Measurements from ENCODE around the gene ABLIM3.
A peak's percentile ranks its signal among the peaks of the same experiment; 100 is the strongest.

Gene ABLIM3

DNA sequence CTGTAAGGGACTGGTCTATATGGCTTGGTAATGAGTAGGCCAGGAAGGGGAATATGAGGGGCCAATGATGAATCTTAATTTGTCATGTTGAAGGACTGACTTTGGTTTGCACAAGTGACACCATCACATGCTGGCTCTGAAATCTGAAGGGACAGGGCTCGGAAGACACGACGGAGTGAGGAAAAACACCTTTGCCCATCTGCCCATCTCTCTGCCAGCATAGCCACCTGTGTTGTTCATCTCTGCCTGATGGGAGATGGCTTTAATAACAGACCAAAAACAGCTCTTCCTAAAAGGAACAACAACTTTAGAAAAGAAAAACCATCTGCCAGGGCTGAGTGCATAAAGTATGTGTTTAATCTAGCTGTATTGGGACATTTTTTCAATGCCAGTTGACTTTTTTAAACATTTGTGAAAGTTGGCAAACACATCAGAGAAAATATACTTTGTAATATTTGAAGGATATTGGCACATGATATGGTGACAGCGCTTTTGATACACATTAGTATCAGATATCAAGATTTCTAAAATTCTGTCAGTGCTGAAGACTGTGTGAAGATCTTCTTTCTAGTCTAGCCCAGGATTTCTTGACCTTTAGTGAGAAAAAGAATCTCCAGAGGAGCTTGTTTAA is 27.1 kb downstream of the ABLIM3 start:
- H3K27ac ChIP-seq (ENCODE audit: low read length, poor library complexity, severe bottlenecking), result no peak overlapping the region
- H4K8ac ChIP-seq (ENCODE audit: low read length), result no peak overlapping the region
- H3K79me1 ChIP-seq (replicated peaks; ENCODE audit: low read length, poor library complexity, severe bottlenecking), result peaks cover 9% of the 10 kb centered on the region
- no peak overlapping the region for H3K9ac ChIP-seq (ENCODE audit: low read length)
- no peaks in the 10 kb centered on the region for H3K9me3 ChIP-seq (ENCODE audit: control insufficient read depth, low read length)
- no peak overlapping the region for H3K23ac ChIP-seq (ENCODE audit: low read length in 2 of 2)
- no peak overlapping the region for H2AK5ac ChIP-seq (ENCODE audit: low read length, severe bottlenecking)
- H2BK15ac ChIP-seq (ENCODE audit: low read depth, poor library complexity, severe bottlenecking), result no peak overlapping the region
- no peak overlapping the region for H2BK12ac ChIP-seq (ENCODE audit: low read length in 2 of 2)
- 98% methylated on average over 3 of the region's 4 CpGs for WGBS
- no peak overlapping the region for H3K14ac ChIP-seq (ENCODE audit: low read length in 2 of 2)
- no peak overlapping the region for H2BK5ac ChIP-seq (ENCODE audit: low read depth, low read length, poor library complexity, severe bottlenecking)
- no peak for DNase-seq
- H3K27me3 ChIP-seq (ENCODE audit: control insufficient read depth in 1 of 2, insufficient read depth in 1 of 2, low read length in 2 of 2), result no peaks in the 10 kb centered on the region
- no peak overlapping the region for H4K91ac ChIP-seq (ENCODE audit: low read length)
- peaks cover 0 to 4% of the 10 kb centered on the region in 2 experiments for H3K36me3 ChIP-seq (ENCODE audit: control insufficient read depth in 1 of 2, insufficient read depth in 2 of 2, low read depth in 1 of 2, low read length in 2 of 2)
- H3K18ac ChIP-seq (ENCODE audit: low read depth in 1 of 2, low read length in 2 of 2), result no peak overlapping the region
- no peak overlapping the region for H3K4ac ChIP-seq (ENCODE audit: low read depth in 1 of 2, low read length in 2 of 2)
- no peak overlapping the region for H2AFZ ChIP-seq (ENCODE audit: low read depth, low read length)
- no peak overlapping the region for H2BK120ac ChIP-seq (ENCODE audit: low read depth, low read length)
- no peak overlapping the region for H3K4me2 ChIP-seq (ENCODE audit: low read length, poor library complexity, severe bottlenecking)
- no peak overlapping the region for H3K4me3 ChIP-seq (ENCODE audit: insufficient read depth in 1 of 2, low read depth in 1 of 2, low read length in 2 of 2)
- peaks cover 6% of the 10 kb centered on the region for H3K4me1 ChIP-seq (ENCODE audit: control insufficient read depth, insufficient read depth, low read depth, low read length)

DNA sequence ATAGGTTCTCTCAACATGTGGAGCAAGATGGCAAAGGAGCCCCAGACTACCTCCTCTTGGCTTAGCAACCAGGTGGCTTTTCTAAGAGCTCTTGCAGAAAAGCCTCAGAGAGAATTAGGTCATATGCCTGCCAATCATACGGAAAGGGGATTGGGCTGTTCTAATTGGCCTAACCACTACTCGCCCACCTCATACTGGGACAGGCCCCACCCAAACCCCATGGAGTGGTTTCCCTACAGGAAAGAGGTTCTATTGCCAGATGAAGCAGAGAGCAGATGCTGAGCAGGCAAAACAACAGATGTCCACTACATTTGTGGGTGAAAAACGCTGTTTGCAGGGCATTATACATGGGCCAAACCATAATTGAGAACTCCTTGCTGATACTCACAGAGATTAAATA is 29.0 kb downstream of the ABLIM3 start:
- Histone ChIP-seq H2AK5ac (ENCODE audit: low read length, severe bottlenecking) (peak overlapping the region; percentile 29), H3K9ac (ENCODE audit: low read length) (peak overlapping the region; percentile 10), H3K4me3 (ENCODE audit: insufficient read depth in 1 of 2, low read depth in 1 of 2, low read length in 2 of 2) (no peak overlapping the region), H3K4me2 (ENCODE audit: low read length, poor library complexity, severe bottlenecking) (no peak overlapping the region), H2BK15ac (ENCODE audit: low read depth, poor library complexity, severe bottlenecking) (peak overlapping the region; percentile 50), H4K8ac (ENCODE audit: low read length) (peak overlapping the region; percentile 87), H2BK12ac (ENCODE audit: low read length in 2 of 2) (peak overlapping the region in 1 of 2 experiments; percentile 75), H3K27ac (ENCODE audit: low read length, poor library complexity, severe bottlenecking) (no peak overlapping the region), H3K27me3 (ENCODE audit: control insufficient read depth in 1 of 2, insufficient read depth in 1 of 2, low read length in 2 of 2) (no peaks in the 10 kb centered on the region), H3K79me1 (replicated peaks; ENCODE audit: low read length, poor library complexity, severe bottlenecking) (peaks cover 8% of the 10 kb centered on the region), H3K14ac (ENCODE audit: low read length in 2 of 2) (no peak overlapping the region), H2AFZ (ENCODE audit: low read depth, low read length) (no peak overlapping the region), H2BK120ac (ENCODE audit: low read depth, low read length) (no peak overlapping the region), H3K23ac (ENCODE audit: low read length in 2 of 2) (no peak overlapping the region), H2BK5ac (ENCODE audit: low read depth, low read length, poor library complexity, severe bottlenecking) (no peak overlapping the region), H3K36me3 (ENCODE audit: control insufficient read depth in 1 of 2, insufficient read depth in 2 of 2, low read depth in 1 of 2, low read length in 2 of 2) (no peaks in the 10 kb centered on the region), H3K9me3 (ENCODE audit: control insufficient read depth, low read length) (no peaks in the 10 kb centered on the region), H3K4ac (ENCODE audit: low read depth in 1 of 2, low read length in 2 of 2) (peak overlapping the region in 1 of 2 experiments; percentile 32), H3K4me1 (ENCODE audit: control insufficient read depth, insufficient read depth, low read depth, low read length) (peaks cover 10% of the 10 kb centered on the region), H4K91ac (ENCODE audit: low read length) (peak overlapping the region; percentile 36), H3K18ac (ENCODE audit: low read depth in 1 of 2, low read length in 2 of 2) (peak overlapping the region; percentile 30 to 41)
- DNase-seq, result no peak
- WGBS, result 78% methylated on average over 3 of the region's 3 CpGs

GRCh38 chr5:149172261-149172660 is 31.0 kb downstream of the ABLIM3 start:
- H3K4me3 ChIP-seq (ENCODE audit: insufficient read depth in 1 of 2, low read depth in 1 of 2, low read length in 2 of 2), result peak overlapping the region in 1 of 2 experiments; percentile 29
- peak; percentile 79 for DNase-seq
- H3K18ac ChIP-seq (ENCODE audit: low read depth in 1 of 2, low read length in 2 of 2), result peak overlapping the region in 1 of 2 experiments; percentile 48
- 23% methylated on average over 4 of the region's 4 CpGs for WGBS
- peak overlapping the region; percentile 10 for H3K27ac ChIP-seq (ENCODE audit: low read length, poor library complexity, severe bottlenecking)
- H3K14ac ChIP-seq (ENCODE audit: low read length in 2 of 2), result peak overlapping the region in 1 of 2 experiments; percentile 51
- H3K36me3 ChIP-seq (ENCODE audit: control insufficient read depth in 1 of 2, insufficient read depth in 2 of 2, low read depth in 1 of 2, low read length in 2 of 2), result no peaks in the 10 kb centered on the region
- H3K4ac ChIP-seq (ENCODE audit: low read depth in 1 of 2, low read length in 2 of 2), result no peak overlapping the region
- no peak overlapping the region for H3K4me2 ChIP-seq (ENCODE audit: low read length, poor library complexity, severe bottlenecking)
- H3K79me1 ChIP-seq (replicated peaks; ENCODE audit: low read length, poor library complexity, severe bottlenecking), result peaks cover 8% of the 10 kb centered on the region
- H2BK12ac ChIP-seq (ENCODE audit: low read length in 2 of 2), result peak overlapping the region; percentile 24 to 73
- no peak overlapping the region for H2BK5ac ChIP-seq (ENCODE audit: low read depth, low read length, poor library complexity, severe bottlenecking)
- H2BK15ac ChIP-seq (ENCODE audit: low read depth, poor library complexity, severe bottlenecking), result no peak overlapping the region
- H2AFZ ChIP-seq (ENCODE audit: low read depth, low read length), result no peak overlapping the region
- no peak overlapping the region for H4K91ac ChIP-seq (ENCODE audit: low read length)
- no peak overlapping the region for H2AK5ac ChIP-seq (ENCODE audit: low read length, severe bottlenecking)
- H3K4me1 ChIP-seq (ENCODE audit: control insufficient read depth, insufficient read depth, low read depth, low read length), result peaks cover 10% of the 10 kb centered on the region
- no peaks in the 10 kb centered on the region for H3K27me3 ChIP-seq (ENCODE audit: control insufficient read depth in 1 of 2, insufficient read depth in 1 of 2, low read length in 2 of 2)
- no peak overlapping the region for H2BK120ac ChIP-seq (ENCODE audit: low read depth, low read length)
- H3K9ac ChIP-seq (ENCODE audit: low read length), result peak overlapping the region; percentile 76
- H4K8ac ChIP-seq (ENCODE audit: low read length), result peak overlapping the region; percentile 69
- H3K9me3 ChIP-seq (ENCODE audit: control insufficient read depth, low read length), result no peaks in the 10 kb centered on the region
- H3K23ac ChIP-seq (ENCODE audit: low read length in 2 of 2), result no peak overlapping the region

DNA sequence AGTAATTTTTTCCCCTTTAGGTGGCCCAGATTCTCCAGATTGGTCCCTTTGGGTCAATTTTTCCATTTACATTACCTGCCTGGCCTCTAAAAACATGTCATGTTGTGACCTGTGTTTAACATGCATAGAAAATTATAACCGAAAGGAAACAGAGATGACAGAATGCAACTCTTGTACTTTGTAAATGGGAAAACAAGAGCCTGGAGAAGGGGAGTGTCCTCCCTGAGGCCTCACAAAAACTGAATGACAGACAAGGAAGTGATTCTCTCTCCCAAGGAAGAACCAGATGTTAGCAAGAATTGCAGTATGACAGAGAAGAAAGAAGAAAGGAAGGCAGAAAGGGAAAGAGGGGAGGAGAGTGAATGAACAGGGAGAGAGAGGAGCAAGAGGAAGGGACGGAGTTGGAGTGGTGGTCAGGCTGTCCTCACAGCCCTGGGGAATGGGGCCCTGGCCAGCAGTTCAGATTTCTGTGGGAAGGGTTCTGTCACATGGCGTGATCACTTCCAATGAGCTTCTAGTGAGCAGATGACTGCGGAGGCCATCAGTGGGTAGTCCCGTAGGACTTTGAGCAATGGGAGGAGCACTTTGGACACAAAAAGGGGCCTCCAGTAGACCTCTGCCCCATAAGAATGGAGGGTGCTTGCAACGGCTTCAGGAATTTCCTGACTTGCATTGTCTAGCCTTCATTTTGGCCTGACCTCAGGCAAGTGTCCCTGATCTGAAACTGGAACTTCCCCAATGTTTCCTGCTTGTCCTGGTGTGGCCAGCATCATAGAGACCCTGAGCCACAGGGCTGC is 31.6 kb downstream of the ABLIM3 start:
- Histone ChIP-seq H3K79me1 (replicated peaks; ENCODE audit: low read length, poor library complexity, severe bottlenecking) (peaks cover 8% of the 10 kb centered on the region), H2BK120ac (ENCODE audit: low read depth, low read length) (peak overlapping the region; percentile 42), H3K4me3 (ENCODE audit: insufficient read depth in 1 of 2, low read depth in 1 of 2, low read length in 2 of 2) (peak overlapping the region in 1 of 2 experiments; percentile 29), H3K18ac (ENCODE audit: low read depth in 1 of 2, low read length in 2 of 2) (peak overlapping the region; percentile 75 to 89), H3K23ac (ENCODE audit: low read length in 2 of 2) (no peak overlapping the region), H2BK12ac (ENCODE audit: low read length in 2 of 2) (peak overlapping the region; percentile 28 to 75), H3K9ac (ENCODE audit: low read length) (peak overlapping the region; percentile 76), H3K4me2 (ENCODE audit: low read length, poor library complexity, severe bottlenecking) (no peak overlapping the region), H4K8ac (ENCODE audit: low read length) (peak overlapping the region; percentile 42), H3K4me1 (ENCODE audit: control insufficient read depth, insufficient read depth, low read depth, low read length) (peaks cover 10% of the 10 kb centered on the region), H3K14ac (ENCODE audit: low read length in 2 of 2) (no peak overlapping the region), H3K36me3 (ENCODE audit: control insufficient read depth in 1 of 2, insufficient read depth in 2 of 2, low read depth in 1 of 2, low read length in 2 of 2) (no peaks in the 10 kb centered on the region), H2AFZ (ENCODE audit: low read depth, low read length) (no peak overlapping the region), H3K27me3 (ENCODE audit: control insufficient read depth in 1 of 2, insufficient read depth in 1 of 2, low read length in 2 of 2) (no peaks in the 10 kb centered on the region), H4K91ac (ENCODE audit: low read length) (peak overlapping the region; percentile 80), H3K9me3 (ENCODE audit: control insufficient read depth, low read length) (no peaks in the 10 kb centered on the region), H2BK5ac (ENCODE audit: low read depth, low read length, poor library complexity, severe bottlenecking) (no peak overlapping the region), H3K4ac (ENCODE audit: low read depth in 1 of 2, low read length in 2 of 2) (peak overlapping the region; percentile 20 to 27), H2BK15ac (ENCODE audit: low read depth, poor library complexity, severe bottlenecking) (no peak overlapping the region), H2AK5ac (ENCODE audit: low read length, severe bottlenecking) (peak overlapping the region; percentile 49), H3K27ac (ENCODE audit: low read length, poor library complexity, severe bottlenecking) (peak overlapping the region; percentile 10)
- WGBS, result 92% methylated on average over 6 of the region's 6 CpGs
- DNase-seq, result peak; percentile 63

Measured in mesenchymal stem cell (in vitro differentiated cells and primary cell).